Fibroblast of skin of scalp (primary cell): ENCODE measurements around the gene PATL2.
"Not testable (repeated sequence)": the region's sequence is repeated elsewhere in the genome, so short reads cannot be mapped to it uniquely, and the experiment has no call there.

ENCODE experiments used
- DNase-seq: peaks from one replicate; pipeline ENCODE4 v3.0.0-alpha.2; 2013

PATL2 gene

GRCh38 chr15:44719293-44719999 is 8.3 kb upstream of the PATL2 start:
- peak; percentile 17 for DNase-seq

GRCh38 chr15:44718927-44719292 is 7.8 kb upstream of the PATL2 start:
- DNase-seq = no peak

- DNase-seq = no peak
These were observed 7.2 kb upstream of the PATL2 start for GRCh38 chr15:44718180-44718926.

GRCh38 chr15:44716983-44717602 is 6.0 kb upstream of the PATL2 start:
- DNase-seq = no peak

GRCh38 chr15:44715797-44716334 is 4.7 kb upstream of the PATL2 start:
- DNase-seq = no peak

- DNase-seq = no peak
These were observed 4.1 kb upstream of the PATL2 start for GRCh38 chr15:44715142-44715796.

GRCh38 chr15:44713006-44713966 is 2.2 kb upstream of the PATL2 start:
- DNase-seq = peak; percentile 42

GRCh38 chr15:44712346-44713005 is 1.4 kb upstream of the PATL2 start:
- DNase-seq = peak; percentile 88

- peak; percentile 18 for DNase-seq
These were observed 721 bp upstream of the PATL2 start for GRCh38 chr15:44711743-44712345.

- DNase-seq = peak; percentile 17
These were observed 657 bp downstream of the PATL2 start for GRCh38 chr15:44710236-44711095.

- no peak for DNase-seq
These were observed 4.0 kb downstream of the PATL2 start for GRCh38 chr15:44706946-44707636.

GRCh38 chr15:44706401-44706800 is 4.7 kb downstream of the PATL2 start:
- no peak for DNase-seq

- DNase-seq = no peak
These were observed 5.1 kb downstream of the PATL2 start for GRCh38 chr15:44705986-44706385.

- not testable (repeated sequence) for DNase-seq
These were observed 10.4 kb downstream of the PATL2 start for GRCh38 chr15:44700676-44701075.

- no peak for DNase-seq
These were observed 12.5 kb downstream of the PATL2 start for GRCh38 chr15:44698641-44699040.

GRCh38 chr15:44697014-44697413 is 14.1 kb downstream of the PATL2 start:
- no peak for DNase-seq

GRCh38 chr15:44695294-44695693 is 15.8 kb downstream of the PATL2 start:
- no peak for DNase-seq

GRCh38 chr15:44694416-44694815 is 16.7 kb downstream of the PATL2 start:
- peak; percentile 10 for DNase-seq

- DNase-seq = no peak
These were observed 18.5 kb downstream of the PATL2 start for GRCh38 chr15:44692659-44693058.
